Spleen (tissue), 11 donors: Measurements from ENCODE around the gene CEP350. TPM values are rescaled to one million over a fixed set of nuclear protein-coding genes. Genes with fewer than 3 reads are reported as not detected.

ENCODE experiments used
- DNase-seq: peaks from one replicate; pipeline ENCODE4 v3.0.0-alpha.2; 2020
- H3K27ac ChIP-seq, 8 donors: fragments of 200-600 bp; sonication (generic) in 7 of 8; 1 replicate in 4 of 8; 2 replicates in 4 of 8; pipeline versions ENCODE4 v1.5.0 to v1.8.0; 2016 to 2021; ENCODE audit warnings: inconsistent platforms in 4 of 8, mild to moderate bottlenecking in 4 of 8, moderate library complexity in 1 of 8
- H3K27me3 ChIP-seq, 7 donors: fragments of 200-600 bp; sonication (generic) in 6 of 7; replicated peaks in 1 of 7; 1 replicate in 4 of 7; 2 replicates in 3 of 7; pipeline versions ENCODE4 v1.5.0 to v1.8.0; 2016 to 2021; ENCODE audit warnings: inconsistent platforms in 3 of 7, mild to moderate bottlenecking in 1 of 7
- H3K36me3 ChIP-seq, 6 donors: fragments of 200-600 bp; sonication (generic) in 5 of 6; 1 replicate in 4 of 6; 2 replicates in 2 of 6; pipeline versions ENCODE4 v1.5.0 to v1.8.0; 2016 to 2021; ENCODE audit warnings: inconsistent platforms in 2 of 6
- H3K4me1 ChIP-seq, 6 donors: fragments of 200-600 bp; sonication (generic) in 5 of 6; 1 replicate in 3 of 6; 2 replicates in 3 of 6; pipeline versions ENCODE4 v1.5.0 to v1.8.0; 2016 to 2021; ENCODE audit warnings: inconsistent platforms in 3 of 6
- H3K4me3 ChIP-seq, 8 donors: fragments of 200-600 bp; sonication (generic) in 7 of 8; 1 replicate in 4 of 8; 2 replicates in 4 of 8; pipeline versions ENCODE4 v1.5.0 to v1.8.0; 2016 to 2021; ENCODE audit warnings: inconsistent platforms in 4 of 8, mild to moderate bottlenecking in 4 of 8, moderate library complexity in 2 of 8
- H3K9me3 ChIP-seq, 8 donors: fragments of 200-600 bp; sonication (generic) in 7 of 8; 1 replicate in 4 of 8; 2 replicates in 4 of 8; pipeline versions ENCODE4 v1.5.0 to v1.8.0; 2016 to 2021; ENCODE audit warnings: inconsistent platforms in 4 of 8
- CTCF ChIP-seq, 11 experiments: fragments of 200-600 bp in 7 of 11; fragments of 450-650 bp in 4 of 11; sonication (generic) in 4 of 11; IDR thresholded peaks in 8 of 11; conservative IDR thresholded peaks in 3 of 11; 1 replicate in 7 of 11; 2 replicates in 4 of 11; pipeline versions ENCODE4 v1.4.0 to v1.8.0; 2016 to 2021; ENCODE audit warnings: antibody characterized with exemption in 11 of 11, inconsistent platforms in 4 of 11, mild to moderate bottlenecking in 1 of 11
- POLR2A ChIP-seq, 3 donors: fragments of 450-650 bp; IDR thresholded peaks; one replicate each; pipeline ENCODE4 v1.5.1; 2017; ENCODE audit warnings: antibody characterized with exemption in 3 of 3, mild to moderate bottlenecking in 1 of 3
- POLR2AphosphoS5 ChIP-seq, 3 donors: sonication (generic); formaldehyde crosslinking; IDR thresholded peaks; one replicate each; pipeline ENCODE4 v1.5.1; 2017; ENCODE audit warnings: antibody characterized with exemption in 3 of 3
- WGBS, 5 donors: extraction: QIAGEN DNeasy Blood & Tissue Kit in 3 of 5; methylation state at CpG; one replicate each; pipeline versions ENCODE4 v1.1.5 to v1.1.7; 2013 to 2018; 5-methylcytosine and 5-hydroxymethylcytosine counted together
- intact Hi-C: fragments of 100-400 bp; cut with DNase I; formaldehyde crosslinking; loops from one replicate; pipeline ENCODE4 v1.15.0; 2023; ENCODE audit warnings: low total_unique reads
- polyA plus RNA-seq, 3 donors: library from polyadenylated mRNA; stranded (reverse); fragments of 200-250 nt; gene quantifications; one replicate each; pipeline ENCODE4 v1.2.1, GENCODE V29; 2013
- total RNA-seq, 7 donors: library from RNA; depleted of rRNA in 3 of 7; stranded (reverse); fragments of >200 nt in 3 of 7; fragmentation: NEBNext Ultra II Directional in 4 of 7; extraction: Animal tissue kit (Norgen Biotek cat#: 25700) in 4 of 7; gene quantifications; one replicate each; pipeline versions ENCODE4 v1.1.0 to v1.2.1, GENCODE V29; 2016 to 2021
- donor health status: healthy with polysubstance abuse.
- donor health status: DM: no; HTN: no; CAD: no; lungs with moderate emphysema.
- donor health status: DM: no; HTN: no; CAD: no.
- donor health status: Bipolar disorder and iron deficiency.
- donor health status: healthy.
- donor health status: DM: no; HTN: no; CAD: no.
- donor health status: DM: yes; HTN: yes; CAD: no.

Gene CEP350
- total and polyA plus RNA-seq, 10 donors = 3.5 to 89.2 (median 66.0) TPM

GRCh38 chr1:179978199-179979079, 23.8 kb downstream of the CEP350 start:
- H3K27me3 ChIP-seq = no peaks in the 10 kb centered on the region
- no peak for TF ChIP-seq POLR2AphosphoS5 (IDR thresholded peaks at IDR 0.05)
- no peak for TF ChIP-seq CTCF (IDR thresholded peaks at IDR 0.05 in 8 of 11, conservative IDR thresholded peaks at IDR 0.05 in 3 of 11)
- no peak for TF ChIP-seq POLR2A (IDR thresholded peaks at IDR 0.05)
- peaks cover 3 to 74% (median 30%) of the 10 kb centered on the region in 6 donors for H3K4me1 ChIP-seq
- DNase-seq = no peak
- no peak overlapping the region for H3K27ac ChIP-seq
- WGBS, 5 donors = 85 to 95% (median 90%) methylated on average over 5 of the region's 5 CpGs
- intact Hi-C loops = no loop called here
- H3K9me3 ChIP-seq = peaks cover 0 to 10% (median 0%) of the 10 kb centered on the region in 8 donors
- no peaks in the 10 kb centered on the region for H3K36me3 ChIP-seq
- no peak overlapping the region for H3K4me3 ChIP-seq

- WGBS, 5 donors = 92 to 100% (median 98%) methylated on average over 1 of the region's 1 CpG
- Histone ChIP-seq H3K4me1 (peaks cover 0 to 26% (median 0%) of the 10 kb centered on the region in 6 donors), H3K9me3 (peaks cover 0 to 10% (median 0%) of the 10 kb centered on the region in 8 donors), H3K27ac (no peak overlapping the region), H3K4me3 (no peak overlapping the region), H3K27me3 (no peaks in the 10 kb centered on the region), H3K36me3 (peaks cover 0 to 26% (median 8%) of the 10 kb centered on the region in 6 donors)
- TF ChIP-seq POLR2AphosphoS5 (IDR thresholded peaks at IDR 0.05) (no peak), POLR2A (IDR thresholded peaks at IDR 0.05) (no peak), CTCF (IDR thresholded peaks at IDR 0.05 in 8 of 11, conservative IDR thresholded peaks at IDR 0.05 in 3 of 11) (no peak)
- no peak for DNase-seq
- intact Hi-C loops = no loop called here
These were observed 29.5 kb downstream of the CEP350 start for GRCh38 chr1:179984101-179984500.

DNA sequence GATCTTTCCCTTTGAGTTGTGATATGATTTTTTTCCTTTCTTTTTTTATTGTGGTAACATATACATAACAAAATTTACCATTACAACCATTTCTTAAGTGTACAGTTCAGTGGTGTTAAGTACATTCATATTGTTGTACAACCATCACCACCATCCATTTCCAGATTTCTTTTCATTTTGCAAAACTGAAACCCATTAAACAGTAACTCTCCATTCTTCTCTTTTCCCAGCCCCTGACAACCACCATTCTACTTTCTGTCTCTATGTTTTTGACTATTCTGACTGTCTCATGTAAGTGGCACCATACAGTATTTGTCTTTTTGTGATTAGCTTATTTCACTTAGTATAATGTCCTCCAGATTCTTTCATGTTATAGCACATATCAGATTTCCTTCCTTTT, 30.3 kb downstream of the CEP350 start:
- intact Hi-C loops = no loop called here

More for the DNA sequence above, 30.3 kb downstream of the CEP350 start:
- Histone ChIP-seq H3K27me3 (no peaks in the 10 kb centered on the region), H3K4me1 (peaks cover 0 to 20% (median 0%) of the 10 kb centered on the region in 6 donors), H3K27ac (no peak overlapping the region), H3K9me3 (peaks cover 0 to 2% (median 0%) of the 10 kb centered on the region in 8 donors), H3K4me3 (no peak overlapping the region), H3K36me3 (peaks cover 0 to 35% (median 9%) of the 10 kb centered on the region in 6 donors)
- no peak for DNase-seq
- no peak for TF ChIP-seq POLR2A (IDR thresholded peaks at IDR 0.05)
- no peak for TF ChIP-seq POLR2AphosphoS5 (IDR thresholded peaks at IDR 0.05)
- no peak for TF ChIP-seq CTCF (IDR thresholded peaks at IDR 0.05 in 8 of 11, conservative IDR thresholded peaks at IDR 0.05 in 3 of 11)
